ENCODE data around the gene BRINP1. TPM values are rescaled to one million over a fixed set of nuclear protein-coding genes. Genes with fewer than 3 reads are reported as not detected.

BRINP1 gene
- total and polyA plus RNA-seq, 2 experiments from 2014 or later = 0.64 to 1.3 TPM

DNA sequence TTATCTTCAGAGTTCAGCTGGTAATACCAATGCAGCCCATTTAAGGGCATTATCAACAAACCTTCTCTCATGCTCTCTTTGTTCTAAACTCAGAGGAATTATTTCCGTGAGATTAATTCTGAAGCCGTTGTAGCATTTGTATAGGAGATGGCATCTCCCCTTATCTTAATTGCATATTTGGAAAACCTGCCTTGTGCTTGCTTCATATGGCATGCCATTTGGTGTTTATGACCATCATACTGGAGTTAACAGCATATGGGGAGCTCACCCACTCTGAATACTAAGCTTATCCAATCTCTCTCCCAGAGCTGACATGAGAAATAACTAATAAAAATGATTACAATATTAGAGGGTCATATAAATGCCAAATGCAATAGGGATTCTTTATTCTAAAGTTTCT, 243.2 kb downstream of the BRINP1 start:
- no peak overlapping the region for H3K4me3 ChIP-seq
- no peaks in the 10 kb centered on the region for H3K4me1 ChIP-seq (ENCODE audit: insufficient read depth)
- no peaks in the 10 kb centered on the region for H3K9me3 ChIP-seq (ENCODE audit: low read depth)
- H3K79me2 ChIP-seq = no peaks in the 10 kb centered on the region
- no peaks in the 10 kb centered on the region for H3K36me3 ChIP-seq (replicated peaks; ENCODE audit: insufficient read depth, low read depth)
- no peak overlapping the region for H3K4me2 ChIP-seq
- WGBS (ENCODE audit: low lambda C conversion rate, missing lambda C conversion rate) = 31% methylated on average over 2 of the region's 2 CpGs
- TF ChIP-seq EZH2 (IDR thresholded peaks at IDR 0.05; ENCODE audit: borderline replicate concordance) = no peak
- TF ChIP-seq, protein P1, sequence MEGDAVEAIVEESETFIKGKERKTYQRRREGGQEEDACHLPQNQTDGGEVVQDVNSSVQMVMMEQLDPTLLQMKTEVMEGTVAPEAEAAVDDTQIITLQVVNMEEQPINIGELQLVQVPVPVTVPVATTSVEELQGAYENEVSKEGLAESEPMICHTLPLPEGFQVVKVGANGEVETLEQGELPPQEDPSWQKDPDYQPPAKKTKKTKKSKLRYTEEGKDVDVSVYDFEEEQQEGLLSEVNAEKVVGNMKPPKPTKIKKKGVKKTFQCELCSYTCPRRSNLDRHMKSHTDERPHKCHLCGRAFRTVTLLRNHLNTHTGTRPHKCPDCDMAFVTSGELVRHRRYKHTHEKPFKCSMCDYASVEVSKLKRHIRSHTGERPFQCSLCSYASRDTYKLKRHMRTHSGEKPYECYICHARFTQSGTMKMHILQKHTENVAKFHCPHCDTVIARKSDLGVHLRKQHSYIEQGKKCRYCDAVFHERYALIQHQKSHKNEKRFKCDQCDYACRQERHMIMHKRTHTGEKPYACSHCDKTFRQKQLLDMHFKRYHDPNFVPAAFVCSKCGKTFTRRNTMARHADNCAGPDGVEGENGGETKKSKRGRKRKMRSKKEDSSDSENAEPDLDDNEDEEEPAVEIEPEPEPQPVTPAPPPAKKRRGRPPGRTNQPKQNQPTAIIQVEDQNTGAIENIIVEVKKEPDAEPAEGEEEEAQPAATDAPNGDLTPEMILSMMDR (IDR thresholded peaks at IDR 0.05; ENCODE audit: poor library complexity) = no peak
- no peak for TF ChIP-seq EZH2phosphoT487 (IDR thresholded peaks at IDR 0.05; ENCODE audit: low read depth, severe bottlenecking, unreplicated experiment)
- H2AFZ ChIP-seq = no peak overlapping the region
- H3K27me3 ChIP-seq = peaks cover 3% of the 10 kb centered on the region
- no peak for DNase-seq (ENCODE audit: low spot score)
- no peaks in the 10 kb centered on the region for H3K9me2 ChIP-seq (replicated peaks; ENCODE audit: insufficient read depth)
- no peak overlapping the region for H3K27ac ChIP-seq
- H4K20me1 ChIP-seq (ENCODE audit: insufficient read depth, poor library complexity, severe bottlenecking) = no peaks in the 10 kb centered on the region

DNA sequence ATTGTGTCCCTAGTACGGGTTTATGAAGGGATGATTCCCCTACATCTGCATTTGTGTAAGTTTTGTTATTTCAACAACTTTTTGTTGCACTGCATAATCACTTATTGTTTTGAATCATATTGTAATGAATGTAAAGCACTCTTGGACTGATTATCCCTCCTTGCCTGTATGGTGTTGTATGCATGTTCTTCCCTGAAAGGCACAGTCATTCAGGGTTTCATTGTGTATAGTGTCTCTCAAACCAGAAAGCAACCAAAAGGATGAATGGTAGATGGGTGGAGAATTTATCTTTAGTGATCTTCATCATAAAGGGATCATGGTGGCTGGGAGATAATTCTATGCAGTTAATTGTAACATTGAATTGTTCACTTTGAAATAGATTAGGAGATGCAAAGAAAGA, 247.3 kb downstream of the BRINP1 start:
- H4K20me1 ChIP-seq (ENCODE audit: insufficient read depth, poor library complexity, severe bottlenecking) = no peaks in the 10 kb centered on the region
- no peaks in the 10 kb centered on the region for H3K27me3 ChIP-seq
- no peaks in the 10 kb centered on the region for H3K4me1 ChIP-seq (ENCODE audit: insufficient read depth)
- no peak overlapping the region for H2AFZ ChIP-seq
- H3K79me2 ChIP-seq = no peaks in the 10 kb centered on the region
- no peaks in the 10 kb centered on the region for H3K36me3 ChIP-seq (replicated peaks; ENCODE audit: insufficient read depth, low read depth)
- H3K9me3 ChIP-seq (ENCODE audit: low read depth) = no peaks in the 10 kb centered on the region
- TF ChIP-seq, protein P1 (IDR thresholded peaks at IDR 0.05; ENCODE audit: poor library complexity) = no peak
- no peak for TF ChIP-seq EZH2 (IDR thresholded peaks at IDR 0.05; ENCODE audit: borderline replicate concordance)
- no peak for TF ChIP-seq EZH2phosphoT487 (IDR thresholded peaks at IDR 0.05; ENCODE audit: low read depth, severe bottlenecking, unreplicated experiment)
- H3K4me2 ChIP-seq = no peak overlapping the region
- H3K4me3 ChIP-seq = no peak overlapping the region
- no peaks in the 10 kb centered on the region for H3K9me2 ChIP-seq (replicated peaks; ENCODE audit: insufficient read depth)
- WGBS (ENCODE audit: low lambda C conversion rate, missing lambda C conversion rate) = 88% methylated on average over 1 of the region's 1 CpG
- H3K27ac ChIP-seq = no peak overlapping the region
- no peak for DNase-seq (ENCODE audit: low spot score)

GRCh38 chr9:119117409-119117808, 251.8 kb downstream of the BRINP1 start:
- H3K27me3 ChIP-seq = no peaks in the 10 kb centered on the region
- no peaks in the 10 kb centered on the region for H3K9me2 ChIP-seq (replicated peaks; ENCODE audit: insufficient read depth)
- no peak for TF ChIP-seq EZH2phosphoT487 (IDR thresholded peaks at IDR 0.05; ENCODE audit: low read depth, severe bottlenecking, unreplicated experiment)
- TF ChIP-seq EZH2 (IDR thresholded peaks at IDR 0.05; ENCODE audit: borderline replicate concordance) = no peak
- TF ChIP-seq, protein P1 (IDR thresholded peaks at IDR 0.05; ENCODE audit: poor library complexity) = no peak

More at GRCh38 chr9:119117409-119117808, 251.8 kb downstream of the BRINP1 start:
- Histone ChIP-seq H3K36me3 (replicated peaks; ENCODE audit: insufficient read depth, low read depth) (no peaks in the 10 kb centered on the region), H4K20me1 (ENCODE audit: insufficient read depth, poor library complexity, severe bottlenecking) (no peaks in the 10 kb centered on the region), H2AFZ (no peak overlapping the region), H3K79me2 (no peaks in the 10 kb centered on the region), H3K4me1 (ENCODE audit: insufficient read depth) (no peaks in the 10 kb centered on the region), H3K27ac (no peak overlapping the region), H3K4me2 (no peak overlapping the region), H3K4me3 (no peak overlapping the region), H3K9me3 (ENCODE audit: low read depth) (no peaks in the 10 kb centered on the region)
- DNase-seq (ENCODE audit: low spot score) = no peak
